NCI-H1930 (cell line): ENCODE measurements around the gene TSPAN14.
"Not testable (repeated sequence)": the region's sequence is repeated elsewhere in the genome, so short reads cannot be mapped to it uniquely, and the experiment has no call there.

ENCODE experiments used
- DNase-seq, 2 experiments: peaks; one replicate each; lab custom pipeline; 2025; lab: John Stamatoyannopoulos, UW

Gene TSPAN14

DNA sequence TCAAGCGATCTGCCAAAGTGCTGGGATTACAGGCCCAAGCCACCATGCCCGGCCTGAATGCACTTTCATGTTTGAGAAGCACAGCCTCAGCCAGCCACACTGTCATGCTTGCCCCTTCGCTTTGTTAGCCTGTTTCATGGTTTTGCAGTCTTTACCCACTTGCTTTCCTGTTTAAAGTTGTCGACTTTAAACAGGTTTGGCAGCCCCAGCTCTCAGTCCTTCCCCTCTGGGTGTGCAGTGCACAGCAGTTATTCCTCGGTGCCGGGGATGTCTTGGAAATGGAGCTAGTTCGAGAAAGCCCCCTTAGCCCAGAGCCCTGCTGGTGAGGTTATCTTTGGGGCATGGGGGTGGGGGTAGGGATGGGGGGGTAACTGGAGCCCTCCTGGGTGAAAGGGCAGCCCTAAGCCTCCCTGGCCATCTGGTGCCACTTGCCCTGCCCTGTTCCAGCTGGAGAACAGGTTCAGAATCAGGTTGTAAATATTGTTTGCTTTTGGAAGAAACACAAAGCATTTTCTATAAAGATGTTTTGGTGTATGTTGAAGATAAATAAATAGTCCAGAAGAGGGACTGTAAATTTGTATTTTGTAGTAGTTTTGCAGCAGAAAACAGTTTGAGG lies 14.8 kb downstream of the TSPAN14 start:
- no peak for DNase-seq

DNA sequence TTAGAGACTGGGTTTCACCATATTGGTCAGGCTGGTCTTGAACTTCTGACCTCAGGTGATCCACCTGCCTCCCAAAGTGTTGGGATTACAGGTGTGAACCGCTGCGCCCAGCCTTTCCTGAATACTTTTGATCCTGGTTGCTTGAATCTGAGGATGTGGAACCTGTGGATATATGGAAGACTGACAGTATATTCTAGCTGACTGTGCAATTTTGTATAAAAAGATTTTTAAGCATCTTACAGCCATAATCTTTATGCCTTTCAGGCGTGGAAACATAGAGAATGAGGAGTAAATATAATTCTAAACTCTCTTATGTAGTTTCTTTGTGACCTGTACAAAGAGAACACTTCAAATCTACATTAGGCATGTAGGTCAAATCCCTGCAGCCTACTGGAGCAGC lies 16.2 kb downstream of the TSPAN14 start:
- no peak for DNase-seq

DNA sequence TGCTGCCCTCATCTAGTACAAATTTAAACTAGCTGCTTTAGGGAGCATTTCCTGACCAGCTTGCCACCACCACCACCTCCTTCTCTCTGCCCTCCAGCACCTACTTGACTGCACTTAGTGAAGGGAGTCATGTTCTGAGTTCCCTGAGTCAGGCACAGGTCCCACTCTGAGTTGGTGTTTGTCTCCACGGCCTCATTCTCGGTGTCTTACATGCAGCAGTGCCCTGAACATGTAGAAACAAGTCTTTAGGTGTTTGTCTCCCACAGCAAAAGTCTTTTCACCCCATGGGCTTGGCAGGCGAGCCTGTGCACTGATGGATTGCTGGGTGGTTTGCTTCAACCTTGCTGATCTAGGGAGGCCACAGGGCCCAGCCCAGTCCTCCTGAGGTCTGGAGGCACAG lies 16.9 kb downstream of the TSPAN14 start:
- DNase-seq, result no peak

DNA sequence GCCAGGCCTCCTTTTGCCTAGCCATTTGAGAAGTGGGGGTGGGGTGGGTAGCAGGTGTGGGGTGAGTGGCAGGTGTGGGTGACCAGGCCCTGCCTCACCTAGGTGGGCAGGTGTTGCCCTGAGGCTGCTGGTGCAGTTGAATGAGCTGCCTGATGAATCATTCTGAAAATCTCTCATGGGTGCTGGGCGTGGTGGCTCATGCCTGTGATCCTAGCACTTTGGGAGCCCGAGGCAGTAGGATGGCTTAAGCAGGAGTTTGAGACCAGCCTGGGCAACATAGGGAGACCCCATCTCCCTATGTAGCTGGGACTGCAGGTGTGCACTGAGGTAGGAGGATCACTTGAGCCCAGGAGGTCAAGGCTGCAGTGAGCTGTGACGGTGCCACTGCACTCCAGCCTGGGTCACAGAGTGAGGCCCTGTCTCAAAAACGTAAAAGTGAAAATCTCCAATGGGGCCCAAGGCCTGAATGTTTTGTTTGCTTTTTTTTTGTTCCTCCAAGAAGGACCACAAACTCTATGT lies 17.7 kb downstream of the TSPAN14 start:
- DNase-seq, result no peak

DNA sequence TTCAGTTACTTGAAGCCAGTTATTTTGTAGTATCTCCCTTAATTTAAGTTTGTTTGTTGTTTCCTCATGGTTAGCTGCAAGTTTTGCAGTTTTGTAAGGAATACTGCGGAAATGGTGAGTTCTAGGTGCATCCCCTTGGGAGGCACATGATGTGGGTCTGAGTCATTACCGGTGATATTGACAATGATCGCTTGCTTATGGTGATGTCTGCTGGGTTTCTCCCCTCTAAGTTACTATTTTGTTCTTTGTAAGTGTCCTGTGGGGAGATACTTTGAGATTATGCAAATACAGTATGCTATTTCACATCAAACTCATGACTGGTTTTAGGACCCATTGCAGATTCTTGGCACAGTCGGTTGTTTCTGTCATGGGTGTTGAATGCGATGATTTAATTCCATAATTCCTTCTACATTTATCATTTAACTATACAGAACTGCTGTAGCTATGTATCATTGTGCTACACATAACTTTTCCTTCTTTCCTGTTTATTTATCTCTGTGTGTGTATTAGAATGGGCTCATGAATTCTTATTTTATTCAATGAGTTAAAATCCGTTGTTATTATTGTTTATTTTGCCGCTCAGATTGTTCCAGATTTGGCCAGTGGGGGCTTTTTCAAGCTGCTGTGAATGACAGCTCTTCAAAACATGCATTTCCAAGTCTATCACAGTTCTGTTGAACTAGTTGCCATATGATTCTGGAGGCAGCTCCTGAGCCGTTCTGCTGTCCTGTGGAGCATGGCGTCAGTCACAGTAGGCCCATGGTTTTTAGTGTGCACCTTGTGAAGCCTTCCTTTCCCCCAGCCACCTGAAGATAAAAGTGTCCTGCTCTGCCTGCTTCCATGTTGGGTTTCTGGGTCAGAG lies 18.4 kb downstream of the TSPAN14 start:
- no peak for DNase-seq

DNA sequence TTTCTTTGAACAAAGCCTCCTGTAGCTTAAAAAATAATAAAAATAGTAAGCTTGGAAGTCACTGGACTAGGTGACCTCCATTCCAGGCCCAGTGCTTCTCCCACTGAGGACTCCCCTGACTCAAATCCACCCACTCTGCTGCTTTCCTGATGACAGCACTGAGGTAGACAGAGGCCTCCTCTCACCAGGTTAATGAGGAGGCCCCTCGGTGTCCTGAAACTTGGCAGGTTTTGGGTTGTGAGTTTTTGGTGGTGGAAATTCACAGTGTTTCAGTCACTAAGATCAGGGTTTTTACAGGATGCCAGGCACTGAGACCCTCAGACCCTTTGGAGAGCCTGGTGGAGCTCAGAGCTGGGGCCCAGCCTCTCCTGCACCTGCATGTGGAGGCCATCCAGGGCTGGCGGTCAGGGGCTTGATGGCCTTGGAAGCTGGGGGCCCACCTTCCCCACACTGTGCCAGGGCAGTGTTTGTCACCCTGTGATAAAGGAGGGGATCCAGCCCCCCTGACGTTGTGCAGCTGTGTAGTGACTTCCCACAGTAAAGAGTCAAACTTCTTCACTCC lies 19.1 kb downstream of the TSPAN14 start:
- no peak for DNase-seq

DNA sequence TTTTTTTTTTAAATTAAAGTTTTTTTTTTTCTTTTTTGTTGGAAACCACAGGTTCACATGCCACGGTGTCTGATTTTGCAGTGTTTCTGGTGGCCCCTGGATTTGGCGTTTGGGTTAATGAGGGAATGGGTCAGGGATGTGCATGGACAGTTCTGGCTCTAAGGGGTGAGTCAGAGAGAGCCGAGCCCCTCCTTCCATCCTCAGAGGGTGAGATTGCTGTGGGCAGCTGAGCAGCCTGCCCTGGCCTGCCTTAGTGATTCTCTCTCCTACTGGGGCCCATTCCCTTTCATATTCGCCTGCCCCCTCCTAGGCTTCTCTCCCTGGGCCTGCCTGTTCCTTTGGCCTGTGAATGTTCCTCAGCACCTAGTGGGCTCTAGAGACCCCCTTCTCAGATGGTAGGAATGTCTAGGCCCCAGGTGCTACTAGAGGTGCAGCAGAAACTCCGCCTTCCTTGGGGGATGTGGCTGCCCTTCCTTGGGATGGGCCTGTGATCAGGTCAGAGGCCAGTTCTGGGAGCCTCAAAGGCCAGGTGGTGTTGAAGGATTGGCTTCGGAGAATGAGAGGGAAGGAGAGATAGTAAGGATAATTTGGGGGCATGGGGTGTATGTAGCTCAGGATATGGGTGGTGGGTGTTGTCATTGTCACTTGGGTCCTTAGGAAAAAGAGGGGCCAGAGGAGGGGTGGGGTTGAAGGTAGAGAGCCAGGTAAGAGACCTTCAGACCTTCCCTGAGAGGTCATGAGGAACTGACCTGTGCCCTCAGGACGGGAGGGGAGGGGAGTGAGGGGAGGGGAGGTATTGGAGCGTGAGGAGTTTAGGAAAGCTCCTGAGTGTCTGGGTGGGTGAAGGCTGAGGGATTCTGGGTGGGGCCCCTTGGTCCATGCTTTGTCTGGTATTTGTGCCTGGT lies 19.8 kb downstream of the TSPAN14 start:
- no peak for DNase-seq

DNA sequence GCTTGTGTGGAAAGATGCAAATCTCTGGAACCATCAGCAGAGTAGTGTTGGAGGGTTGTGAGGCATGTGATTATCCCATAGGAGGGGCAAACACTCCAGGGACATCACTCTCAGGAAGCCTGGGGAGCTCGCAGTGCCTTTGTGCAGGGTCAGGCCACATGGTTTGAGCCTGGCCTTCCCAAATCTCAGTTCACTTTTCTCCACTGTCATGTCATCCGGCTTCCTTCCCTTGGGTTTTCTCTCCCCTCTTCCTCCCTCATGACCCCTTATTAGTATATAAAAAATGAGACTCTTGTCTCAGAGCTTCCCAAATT lies 20.4 kb downstream of the TSPAN14 start:
- DNase-seq, result no peak

DNA sequence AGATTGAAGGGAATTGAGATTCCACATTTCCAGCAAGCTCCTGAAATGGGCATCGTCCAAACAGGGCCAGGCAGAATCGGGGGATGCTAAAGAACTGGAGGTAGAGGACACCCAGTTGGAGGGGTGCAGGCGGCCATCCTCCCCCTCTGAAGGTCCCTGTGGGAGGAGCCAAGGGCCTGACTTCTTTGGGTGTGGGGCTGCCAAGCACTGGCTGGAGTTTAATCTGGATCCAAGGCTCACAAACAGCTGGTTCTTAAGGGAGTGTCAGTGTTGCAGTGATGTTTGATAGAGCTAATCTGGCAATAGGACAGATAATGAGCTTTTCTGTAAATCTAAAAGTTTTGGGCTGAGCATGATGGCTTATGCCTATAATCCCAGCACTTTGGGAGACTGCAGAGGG lies 20.8 kb downstream of the TSPAN14 start:
- DNase-seq, result no peak

DNA sequence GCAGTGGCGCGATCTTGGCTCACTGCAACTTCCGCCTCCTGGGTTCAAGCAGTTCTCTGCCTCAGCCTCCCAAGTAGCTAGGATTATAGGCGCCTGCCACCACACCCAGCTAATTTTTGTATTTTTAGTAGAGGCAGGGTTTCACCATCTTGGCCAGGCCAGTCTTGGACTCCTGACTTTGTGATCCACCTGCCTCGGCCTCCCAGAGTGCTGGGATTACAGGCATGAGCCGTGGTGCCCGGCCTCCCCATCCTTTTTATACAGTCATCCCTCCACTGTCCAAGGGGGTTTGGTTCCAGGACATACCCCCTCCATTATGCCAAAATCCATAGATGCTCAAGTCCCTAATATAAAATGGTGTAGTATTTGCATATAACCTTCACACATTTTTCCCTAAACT lies 21.5 kb downstream of the TSPAN14 start:
- not testable (repeated sequence) for DNase-seq

DNA sequence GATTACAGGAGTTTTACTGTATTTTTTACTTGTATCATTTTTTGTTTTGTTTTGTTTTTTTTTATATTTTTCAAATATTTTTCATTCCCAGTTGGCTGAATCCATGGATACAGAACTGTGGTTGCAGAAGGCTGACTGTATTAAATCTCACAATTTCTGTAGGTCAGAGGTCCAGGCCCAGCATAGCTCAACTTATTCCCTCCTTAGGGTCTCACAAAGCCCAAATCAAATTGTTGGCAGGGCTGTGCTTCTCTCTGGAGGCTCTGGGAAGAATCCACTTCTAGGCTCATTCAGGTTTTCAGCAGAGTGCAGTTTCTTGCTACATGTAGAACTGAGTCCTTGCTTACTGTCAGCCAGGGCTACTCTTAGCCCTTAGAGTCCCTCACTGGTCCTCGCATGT lies 22.6 kb downstream of the TSPAN14 start:
- DNase-seq, result no peak

DNA sequence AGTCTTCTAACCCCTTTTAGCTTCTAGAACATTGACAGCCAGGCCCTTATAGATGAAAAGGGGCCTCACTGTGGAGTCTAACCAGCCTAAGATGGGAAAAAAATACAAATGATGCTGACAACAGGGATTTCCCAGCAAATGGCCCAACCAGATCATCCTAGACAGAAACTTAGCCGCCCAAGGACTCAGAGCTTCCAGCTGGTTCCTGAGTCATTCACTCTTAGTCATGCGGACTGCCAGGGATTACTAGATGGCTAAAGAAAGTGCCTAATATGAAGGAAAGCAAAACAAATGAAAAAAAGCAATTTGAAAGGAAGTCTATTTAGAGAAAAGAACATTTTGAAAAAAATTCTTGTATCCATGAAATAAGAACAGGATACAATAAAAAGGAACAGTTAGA lies 23.7 kb downstream of the TSPAN14 start:
- DNase-seq, result no peak

DNA sequence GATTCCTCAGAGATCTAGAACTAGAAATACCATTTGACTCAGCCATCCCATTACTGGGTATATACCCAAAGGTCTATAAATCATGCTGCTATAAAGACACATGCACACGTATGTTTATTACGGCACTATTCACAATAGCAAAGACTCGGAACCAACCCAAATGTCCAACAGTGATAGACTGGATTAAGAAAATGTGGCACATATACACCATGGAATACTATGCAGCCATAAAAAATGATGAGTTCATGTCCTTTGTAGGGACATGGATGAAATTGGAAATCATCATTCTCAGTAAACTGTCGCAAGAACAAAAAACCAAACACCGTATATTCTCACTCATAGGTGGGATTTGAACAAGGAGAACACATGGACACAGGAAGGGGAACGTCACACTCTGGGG lies 26.3 kb downstream of the TSPAN14 start:
- not testable (repeated sequence) for DNase-seq

DNA sequence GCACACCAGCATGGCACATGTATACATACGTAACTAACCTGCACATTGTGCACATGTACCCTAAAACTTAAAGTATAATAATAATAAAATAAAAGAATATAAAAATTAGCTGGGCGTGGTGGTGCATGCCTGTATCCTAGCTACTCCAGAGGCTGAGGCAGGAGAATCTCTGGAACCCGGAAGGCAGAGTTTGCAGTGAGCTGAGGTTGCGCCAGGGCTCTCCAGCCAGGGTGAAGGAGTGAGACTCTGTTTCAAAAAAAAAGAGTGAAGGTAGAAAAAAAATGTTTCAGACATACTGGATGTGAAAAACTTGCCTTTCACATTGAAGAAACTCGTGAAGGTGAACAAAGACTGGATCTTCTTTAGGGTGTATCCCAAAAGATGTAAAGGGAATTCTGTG lies 26.7 kb downstream of the TSPAN14 start:
- DNase-seq, result no peak

DNA sequence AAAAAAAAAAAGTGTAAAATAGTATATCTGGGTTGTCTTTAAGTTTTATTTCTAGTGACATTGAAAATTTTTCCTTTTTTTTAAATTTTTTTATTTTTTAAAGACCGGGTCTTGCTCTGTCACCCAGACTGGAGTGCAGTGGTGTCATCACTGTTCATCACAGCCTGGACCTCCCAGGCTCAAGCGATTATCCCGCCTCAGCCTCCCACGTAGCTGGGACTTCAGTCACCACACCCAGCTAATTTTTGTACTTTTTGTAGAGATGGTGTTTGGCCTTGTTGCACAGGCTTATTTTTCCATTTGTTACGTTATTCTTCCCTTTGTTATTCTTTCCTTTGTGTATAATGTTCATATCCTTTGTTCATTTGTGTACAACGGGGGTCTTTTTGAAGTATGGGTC lies 30.1 kb downstream of the TSPAN14 start:
- DNase-seq, result no peak

DNA sequence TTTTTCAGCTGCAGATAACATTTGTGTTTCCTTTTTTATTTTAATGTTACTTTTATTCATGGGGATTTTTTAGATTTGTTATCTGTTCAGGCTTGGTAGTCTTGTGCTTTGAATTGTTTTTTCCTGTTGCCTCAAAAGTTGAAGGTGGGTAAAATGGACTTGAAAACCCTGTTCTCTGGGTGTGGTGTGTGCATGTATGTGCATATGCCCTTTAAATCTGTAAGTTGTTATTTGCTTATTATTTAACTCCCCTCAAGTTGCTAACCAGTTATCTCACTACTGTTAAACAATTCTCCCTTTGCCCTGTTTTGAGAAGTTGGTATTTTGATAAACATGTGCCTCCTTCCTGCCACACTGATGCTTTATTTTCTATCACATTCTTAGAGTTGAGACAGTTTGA lies 30.6 kb downstream of the TSPAN14 start:
- DNase-seq, result no peak

DNA sequence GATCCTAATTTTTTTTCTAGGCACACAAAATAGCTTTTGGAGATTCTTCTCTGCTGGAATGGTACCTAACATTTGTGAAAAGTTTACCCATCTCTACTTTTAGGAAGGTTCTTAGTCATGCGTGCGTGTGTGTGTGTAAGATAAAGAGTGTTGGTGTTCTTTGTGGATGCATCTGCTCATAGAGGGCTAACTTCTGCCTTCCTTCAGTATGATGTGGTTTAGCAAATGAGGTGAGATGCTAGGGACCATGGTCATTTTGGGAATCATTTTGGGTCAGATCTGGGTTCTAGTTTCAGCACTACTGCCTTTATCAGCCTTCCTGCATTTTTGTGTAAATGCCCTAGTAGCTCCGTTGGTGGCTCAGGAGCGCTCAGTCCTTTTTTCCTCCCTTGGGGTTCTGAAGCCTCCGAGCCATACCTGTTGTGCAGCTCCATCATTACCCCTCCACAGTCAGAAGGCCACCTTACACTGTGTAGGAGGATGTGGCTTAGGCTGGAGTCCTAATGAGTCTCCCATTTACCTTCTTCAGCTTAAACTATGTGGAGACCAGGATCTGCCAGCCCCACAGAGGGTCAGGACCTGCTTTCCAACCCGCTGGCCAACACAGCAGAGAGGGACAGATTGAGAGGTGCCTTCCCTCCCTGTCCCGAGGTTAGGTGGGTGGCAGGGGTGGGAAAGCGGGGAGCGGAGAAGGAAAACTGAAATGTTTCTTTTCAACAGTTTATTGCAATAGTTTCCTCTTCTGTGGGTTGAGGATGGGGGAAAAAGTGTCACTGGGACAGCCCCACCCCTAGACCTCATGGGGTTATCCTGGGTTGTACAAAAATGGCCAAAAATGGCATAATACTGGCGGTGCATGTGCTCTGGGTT lies 31.2 kb downstream of the TSPAN14 start:
- DNase-seq, result no peak

DNA sequence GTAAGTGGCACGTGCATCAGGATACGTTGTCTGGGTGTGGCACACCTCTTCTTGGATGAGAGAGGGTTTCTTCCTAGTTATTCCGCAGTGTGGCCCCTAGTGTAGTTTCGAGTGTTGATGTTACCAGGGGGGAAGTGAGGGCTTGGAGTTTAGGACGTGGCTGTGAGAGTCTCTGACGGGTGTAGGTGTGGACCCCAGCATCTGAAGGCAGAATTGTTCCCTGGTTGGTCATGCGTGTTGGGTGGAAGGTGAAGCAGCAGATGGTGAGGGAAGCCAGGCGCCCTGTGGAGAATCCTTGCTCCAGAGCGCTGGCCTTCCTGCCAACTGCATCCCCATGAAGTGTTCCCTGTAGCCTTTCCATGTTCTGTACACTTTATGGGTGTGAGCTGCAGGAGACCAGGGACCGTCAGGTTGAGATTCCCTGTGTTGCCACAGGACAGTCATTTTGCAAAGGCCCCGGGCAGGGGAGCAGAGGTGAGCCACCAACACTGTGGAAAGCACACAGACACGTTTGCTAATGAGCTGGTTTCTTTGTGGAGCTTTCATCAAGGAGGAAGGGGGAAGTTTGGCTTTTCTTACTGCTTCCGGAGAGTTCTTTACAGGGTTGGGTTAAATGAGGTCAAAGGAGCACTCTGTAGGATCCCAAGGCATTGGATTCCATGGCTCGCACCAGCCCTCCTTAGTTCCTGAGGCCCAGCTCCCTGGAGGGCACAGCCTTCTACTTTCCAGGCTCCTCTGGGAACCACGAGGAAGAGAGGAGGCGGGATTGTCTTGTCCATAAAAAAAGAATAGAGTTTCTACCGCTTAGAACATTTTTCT lies 32.0 kb downstream of the TSPAN14 start:
- no peak for DNase-seq

DNA sequence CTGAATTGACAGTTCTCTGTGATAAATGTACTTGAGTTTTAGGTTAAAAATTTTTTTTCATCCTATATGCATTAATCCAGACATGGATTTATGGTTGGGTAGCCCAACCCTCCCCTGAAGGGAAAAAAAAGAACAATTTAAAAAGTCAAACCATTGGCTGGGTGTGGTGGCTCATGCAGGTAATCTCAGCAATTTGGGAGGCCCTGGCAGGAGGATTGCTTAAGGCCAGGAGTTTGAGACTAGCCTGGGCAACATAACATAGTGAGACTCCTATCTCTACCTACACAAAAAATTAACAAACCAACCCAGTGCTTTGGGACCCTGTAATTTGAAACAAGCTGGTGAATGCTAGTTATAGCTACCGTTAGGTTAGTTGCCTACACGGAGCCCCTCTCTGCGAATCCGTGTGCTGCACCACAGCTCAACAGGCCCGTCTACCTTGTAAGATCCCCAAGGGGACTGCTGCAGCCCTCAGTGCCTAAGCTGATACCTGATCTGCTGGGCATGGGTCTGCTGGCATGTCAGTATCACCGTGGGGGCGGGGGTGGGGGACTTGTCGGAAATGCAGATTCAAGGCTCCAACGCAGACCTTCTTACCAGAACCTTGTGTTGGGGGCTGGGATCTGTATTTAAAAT lies 32.8 kb downstream of the TSPAN14 start:
- DNase-seq, result no peak

DNA sequence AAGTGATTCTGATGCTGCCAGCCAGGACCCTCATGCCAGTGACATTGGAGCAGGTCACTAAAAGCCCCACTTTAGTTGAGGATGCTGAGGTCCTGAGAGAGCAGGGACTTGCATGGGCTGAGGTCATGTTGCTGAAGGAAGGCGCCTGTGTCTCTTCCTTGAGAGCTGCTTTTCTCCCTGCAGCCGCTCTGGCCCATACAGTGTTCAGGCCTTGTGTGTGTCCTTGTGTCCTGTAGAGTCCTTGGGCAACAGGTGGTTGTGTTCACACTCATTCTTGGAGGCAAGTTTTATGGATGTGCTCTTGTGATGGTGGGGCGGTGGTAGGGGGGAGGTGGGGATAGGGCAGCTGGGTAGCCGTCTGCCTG lies 33.3 kb downstream of the TSPAN14 start:
- DNase-seq, result no peak
